22Rv1 (cell line): ENCODE measurements around the gene FHL1.

Source experiments
- H3K27ac ChIP-seq: fragments of 450-650 bp; 2 replicates; pipeline ENCODE4 v1.5.1; 2017
- CTCF ChIP-seq: fragments of 450-650 bp; IDR thresholded peaks from 2 replicates; pipeline ENCODE4 v1.5.1; 2017; ENCODE audit warnings: mild to moderate bottlenecking
- ZFX ChIP-seq: fragments of 450-650 bp; IDR thresholded peaks from 2 replicates; pipeline ENCODE4 v1.6.1; 2017; ENCODE audit warnings: antibody characterized with exemption, borderline replicate concordance

FHL1 gene

GRCh38 chrX:136147976-136148375 is 643 bp downstream of the FHL1 start:
- H3K27ac ChIP-seq = no peak overlapping the region
- no peak for TF ChIP-seq ZFX
- no peak for TF ChIP-seq CTCF

- TF ChIP-seq ZFX (no peak), CTCF (no peak)
- no peak overlapping the region for H3K27ac ChIP-seq
Measured at GRCh38 chrX:136148391-136148790, 1.1 kb downstream of the FHL1 start.

- no peak overlapping the region for H3K27ac ChIP-seq
- TF ChIP-seq ZFX (no peak), CTCF (no peak)
Measured at GRCh38 chrX:136154998-136155397, 7.7 kb downstream of the FHL1 start.

- TF ChIP-seq CTCF (no peak), ZFX (no peak)
- H3K27ac ChIP-seq = no peak overlapping the region
Measured at GRCh38 chrX:136156560-136157117, 9.3 kb downstream of the FHL1 start.

GRCh38 chrX:136157187-136157586 is 9.9 kb downstream of the FHL1 start:
- TF ChIP-seq ZFX (no peak), CTCF (no peak)
- H3K27ac ChIP-seq = no peak overlapping the region

GRCh38 chrX:136158685-136159084 is 11.4 kb downstream of the FHL1 start:
- TF ChIP-seq ZFX (no peak), CTCF (no peak)
- H3K27ac ChIP-seq = no peak overlapping the region

GRCh38 chrX:136159611-136160025 is 12.3 kb downstream of the FHL1 start:
- TF ChIP-seq ZFX (no peak), CTCF (no peak)

More at GRCh38 chrX:136159611-136160025, 12.3 kb downstream of the FHL1 start:
- H3K27ac ChIP-seq = no peak overlapping the region
